ENCODE data around the gene KIAA0753.

Gene KIAA0753

DNA sequence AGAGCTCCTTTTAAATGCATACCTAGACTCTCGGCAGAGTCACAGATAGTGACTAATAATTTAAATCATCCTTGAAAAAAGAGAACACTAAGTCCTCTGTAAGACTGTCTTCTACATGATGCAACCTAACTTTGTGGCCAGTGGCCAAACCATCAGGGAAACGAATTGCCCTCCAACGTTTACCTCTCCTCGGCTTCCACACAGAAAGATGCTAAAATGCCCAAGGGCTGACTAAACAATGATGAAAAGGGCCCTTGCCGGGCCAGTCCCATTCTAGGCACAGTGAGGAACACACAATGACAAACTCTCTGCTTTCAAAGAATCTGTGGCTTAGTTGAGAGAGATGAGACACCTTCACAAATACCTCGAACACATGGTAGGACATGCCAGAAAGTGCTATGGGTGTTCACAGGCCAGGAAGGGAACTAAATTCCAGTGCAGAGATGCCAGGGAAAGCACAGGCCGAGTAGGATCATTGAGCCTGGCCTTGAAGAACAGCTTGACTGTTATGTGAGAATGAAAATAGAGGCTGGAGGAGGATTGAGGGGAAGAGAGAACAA lies 48.8 kb downstream of the KIAA0753 start:
- peaks cover 13% of the 10 kb centered on the region for H3K36me3 ChIP-seq
- DNase-seq, result no peak
- TF ChIP-seq, protein P1, sequence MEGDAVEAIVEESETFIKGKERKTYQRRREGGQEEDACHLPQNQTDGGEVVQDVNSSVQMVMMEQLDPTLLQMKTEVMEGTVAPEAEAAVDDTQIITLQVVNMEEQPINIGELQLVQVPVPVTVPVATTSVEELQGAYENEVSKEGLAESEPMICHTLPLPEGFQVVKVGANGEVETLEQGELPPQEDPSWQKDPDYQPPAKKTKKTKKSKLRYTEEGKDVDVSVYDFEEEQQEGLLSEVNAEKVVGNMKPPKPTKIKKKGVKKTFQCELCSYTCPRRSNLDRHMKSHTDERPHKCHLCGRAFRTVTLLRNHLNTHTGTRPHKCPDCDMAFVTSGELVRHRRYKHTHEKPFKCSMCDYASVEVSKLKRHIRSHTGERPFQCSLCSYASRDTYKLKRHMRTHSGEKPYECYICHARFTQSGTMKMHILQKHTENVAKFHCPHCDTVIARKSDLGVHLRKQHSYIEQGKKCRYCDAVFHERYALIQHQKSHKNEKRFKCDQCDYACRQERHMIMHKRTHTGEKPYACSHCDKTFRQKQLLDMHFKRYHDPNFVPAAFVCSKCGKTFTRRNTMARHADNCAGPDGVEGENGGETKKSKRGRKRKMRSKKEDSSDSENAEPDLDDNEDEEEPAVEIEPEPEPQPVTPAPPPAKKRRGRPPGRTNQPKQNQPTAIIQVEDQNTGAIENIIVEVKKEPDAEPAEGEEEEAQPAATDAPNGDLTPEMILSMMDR (IDR thresholded peaks at IDR 0.05; ENCODE audit: low read depth, low read length), result no peak
- no peak overlapping the region for H3K4me3 ChIP-seq (ENCODE audit: low read depth, low read length)
- H3K9me3 ChIP-seq, result no peaks in the 10 kb centered on the region
- no peaks in the 10 kb centered on the region for H3K4me1 ChIP-seq
- H3K27me3 ChIP-seq, result no peaks in the 10 kb centered on the region

DNA sequence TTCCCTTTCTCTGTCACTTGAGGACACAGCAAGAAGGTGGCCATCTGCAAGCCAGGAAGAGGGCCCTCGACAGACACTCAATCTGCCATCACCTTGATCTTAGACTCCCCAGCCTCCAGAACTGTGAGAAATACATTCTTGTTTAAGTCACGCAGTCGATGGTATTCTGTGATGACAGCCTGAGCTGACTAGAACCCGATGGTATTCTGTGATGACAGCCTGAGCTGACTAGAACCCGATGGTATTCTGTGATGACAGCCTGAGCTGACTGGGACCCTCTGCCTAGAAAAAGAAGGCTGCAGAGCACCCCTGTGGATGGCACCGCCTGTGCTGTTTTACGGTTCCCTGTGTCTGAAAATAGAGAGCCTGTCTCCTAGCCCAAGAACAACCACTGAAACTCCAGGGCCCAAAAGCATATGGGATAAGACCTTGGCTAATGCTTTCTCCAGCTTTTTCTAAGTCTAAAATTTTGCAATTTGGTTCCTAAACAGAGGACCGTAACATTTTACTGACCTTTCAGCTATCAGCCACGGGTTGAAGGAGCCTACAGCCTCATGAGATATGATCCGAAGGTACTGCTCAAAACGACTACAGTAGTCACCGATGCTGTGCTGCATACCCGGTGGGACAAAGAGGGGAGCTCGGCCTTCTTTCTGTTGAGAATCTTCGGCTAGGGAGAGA lies 51.1 kb downstream of the KIAA0753 start:
- Histone ChIP-seq H3K27me3 (no peaks in the 10 kb centered on the region), H3K4me1 (no peaks in the 10 kb centered on the region), H3K4me3 (ENCODE audit: low read depth, low read length) (no peak overlapping the region), H3K9me3 (no peaks in the 10 kb centered on the region), H3K36me3 (peaks cover 13% of the 10 kb centered on the region)
- TF ChIP-seq, protein P1 (IDR thresholded peaks at IDR 0.05; ENCODE audit: low read depth, low read length), result no peak
- no peak for DNase-seq

DNA sequence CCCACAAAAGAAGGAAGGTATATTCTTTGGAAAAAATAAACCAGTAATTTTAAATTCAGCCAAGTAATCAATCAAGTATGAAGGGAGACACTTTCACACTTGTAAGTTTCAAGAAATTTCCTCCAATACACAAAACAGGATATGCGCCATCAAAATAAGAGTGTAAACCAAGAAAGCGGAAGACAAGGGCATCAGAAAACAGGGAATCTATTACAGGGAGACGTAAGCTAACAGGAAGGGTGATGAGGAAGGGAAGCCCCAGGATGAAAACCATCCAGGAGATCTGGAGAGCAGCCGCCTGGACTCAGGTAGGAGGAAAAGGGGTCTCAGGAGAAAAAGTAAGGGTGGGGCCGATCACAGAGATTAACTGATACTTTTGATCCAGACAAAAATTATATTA lies 52.3 kb downstream of the KIAA0753 start:
- Histone ChIP-seq H3K4me1 (no peaks in the 10 kb centered on the region), H3K9me3 (no peaks in the 10 kb centered on the region), H3K27me3 (no peaks in the 10 kb centered on the region), H3K36me3 (peaks cover 13% of the 10 kb centered on the region), H3K4me3 (ENCODE audit: low read depth, low read length) (no peak overlapping the region)
- DNase-seq, result no peak
- TF ChIP-seq, protein P1 (IDR thresholded peaks at IDR 0.05; ENCODE audit: low read depth, low read length), result no peak

- Histone ChIP-seq H3K9me3 (no peaks in the 10 kb centered on the region), H3K36me3 (peaks cover 13% of the 10 kb centered on the region), H3K4me3 (ENCODE audit: low read depth, low read length) (no peak overlapping the region), H3K27me3 (no peaks in the 10 kb centered on the region), H3K4me1 (no peaks in the 10 kb centered on the region)
- TF ChIP-seq, protein P1 (IDR thresholded peaks at IDR 0.05; ENCODE audit: low read depth, low read length), result no peak
- no peak for DNase-seq
Observed at GRCh38 chr17:6587310-6587709, 53.2 kb downstream of the KIAA0753 start.

DNA sequence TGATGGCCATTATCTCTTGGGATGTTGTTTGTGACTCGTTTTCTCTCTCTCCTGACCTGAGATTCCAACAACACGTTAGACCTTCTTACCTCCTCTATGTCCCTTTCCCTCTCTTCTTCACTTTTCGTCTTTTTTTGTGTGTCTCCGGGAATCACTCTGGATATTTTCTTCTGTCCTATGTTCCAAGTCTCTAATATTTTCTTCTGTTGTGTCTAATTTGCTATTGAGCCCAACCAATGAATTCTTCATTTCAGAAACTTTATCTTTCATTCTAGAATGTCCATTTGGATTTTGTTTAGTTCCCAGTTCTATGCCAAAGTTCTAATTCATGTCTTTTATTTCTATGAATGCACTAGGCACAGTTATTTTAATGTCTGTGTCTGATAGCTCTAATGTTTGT lies 57.1 kb downstream of the KIAA0753 start:
- Histone ChIP-seq H3K4me3 (ENCODE audit: low read depth, low read length) (no peak overlapping the region), H3K9me3 (no peaks in the 10 kb centered on the region), H3K4me1 (no peaks in the 10 kb centered on the region), H3K27me3 (no peaks in the 10 kb centered on the region), H3K36me3 (peaks cover 3% of the 10 kb centered on the region; the same call in 1 of the 2 replicates)
- TF ChIP-seq, protein P1 (IDR thresholded peaks at IDR 0.05; ENCODE audit: low read depth, low read length), result no peak
- DNase-seq, result no peak

DNA sequence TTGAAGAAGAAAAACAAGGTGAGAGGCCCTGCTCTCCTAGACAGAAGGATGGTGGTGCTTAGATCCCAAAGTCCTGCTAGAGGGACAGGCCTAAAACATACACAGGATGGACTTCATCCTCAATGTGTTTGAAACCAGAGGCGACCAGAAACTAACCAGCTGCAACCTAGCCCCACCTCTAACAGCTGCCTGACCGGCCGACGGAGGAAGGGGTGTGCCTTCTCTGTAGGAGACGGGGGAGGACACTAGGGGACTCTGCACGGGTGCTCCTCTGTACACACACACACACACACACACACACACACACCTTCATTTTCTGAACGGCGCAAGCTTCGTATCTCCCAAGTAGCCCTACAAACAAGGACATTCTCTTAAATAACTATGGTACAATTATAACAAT lies 59.9 kb downstream of the KIAA0753 start:
- no peak overlapping the region for H3K4me3 ChIP-seq (ENCODE audit: low read depth, low read length)
- TF ChIP-seq, protein P1 (IDR thresholded peaks at IDR 0.05; ENCODE audit: low read depth, low read length), result no peak
- no peaks in the 10 kb centered on the region for H3K9me3 ChIP-seq
- H3K4me1 ChIP-seq, result no peaks in the 10 kb centered on the region
- H3K36me3 ChIP-seq, result no peaks in the 10 kb centered on the region
- H3K27me3 ChIP-seq, result no peaks in the 10 kb centered on the region
- DNase-seq, result no peak

Data from BE2C (cell line).